ENCODE data around the gene LRP2BP.
A peak's percentile ranks its signal among the peaks of the same experiment; 100 is the strongest.

The LRP2BP gene

DNA sequence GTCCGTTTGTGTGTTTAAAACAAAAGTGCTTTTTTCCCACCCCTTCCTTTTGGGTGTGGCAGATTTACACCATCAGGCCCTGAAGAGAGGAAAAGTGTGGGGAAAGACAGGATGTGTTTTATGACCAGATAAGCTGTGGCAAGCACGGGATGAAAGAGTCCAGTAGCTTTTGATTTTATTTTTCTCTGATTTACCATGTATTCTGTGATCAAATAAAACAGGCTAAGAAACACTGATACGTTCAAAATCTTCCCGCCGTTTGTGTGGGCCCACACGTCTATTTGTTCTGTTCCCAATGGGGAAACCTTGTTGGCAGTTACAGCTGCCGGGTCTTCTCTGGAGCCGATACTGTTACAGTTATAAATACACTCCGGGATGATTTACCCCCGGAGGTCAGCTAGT lies 10.8 kb downstream of the LRP2BP start:
- Histone ChIP-seq H4K12ac (ENCODE audit: low read depth, low read length) (no peak overlapping the region), H3K36me3 (ENCODE audit: control insufficient read depth in 1 of 2, insufficient read depth in 2 of 2, low read length in 2 of 2) (no peaks in the 10 kb centered on the region), H3K79me2 (ENCODE audit: control insufficient read depth, insufficient read depth, low read length, poor library complexity) (no peaks in the 10 kb centered on the region), H3K9ac (ENCODE audit: low read length) (no peak overlapping the region), H4K91ac (ENCODE audit: low read depth, low read length) (no peak overlapping the region), H3K27me3 (ENCODE audit: insufficient read depth, low read length) (no peaks in the 10 kb centered on the region), H3K14ac (ENCODE audit: low read length) (no peak overlapping the region), H3K4me2 (ENCODE audit: low read length) (no peak overlapping the region), H2BK5ac (ENCODE audit: low read depth, low read length, poor library complexity) (no peak overlapping the region), H2AK5ac (ENCODE audit: low read length) (no peak overlapping the region), H3K18ac (ENCODE audit: low read length) (no peak overlapping the region), H3K23ac (ENCODE audit: low read length) (no peak overlapping the region), H3K4ac (ENCODE audit: low read depth, low read length) (no peak overlapping the region), H3K4me3 (ENCODE audit: low read depth, low read length) (no peak overlapping the region), H4K8ac (ENCODE audit: low read depth, low read length) (no peak overlapping the region), H3K9me3 (ENCODE audit: insufficient read depth, low read depth, low read length) (no peaks in the 10 kb centered on the region), H2BK120ac (ENCODE audit: insufficient read depth, low read length, poor library complexity) (no peak overlapping the region), H2BK12ac (ENCODE audit: low read length) (no peak overlapping the region), H3K79me1 (ENCODE audit: low read length) (no peaks in the 10 kb centered on the region), H2AFZ (ENCODE audit: insufficient read depth, low read length, poor library complexity) (no peak overlapping the region), H3K4me1 (ENCODE audit: control insufficient read depth in 1 of 2, insufficient read depth in 2 of 2, low read length in 2 of 2) (peaks cover 0 to 2% of the 10 kb centered on the region in 2 experiments), H3K27ac (ENCODE audit: low read depth, low read length) (no peak overlapping the region)
- no peak for DNase-seq
- WGBS (ENCODE audit: extremely low coverage, insufficient coverage, insufficient read length): no CpG with 5 or more reads among the region's 10 CpGs

DNA sequence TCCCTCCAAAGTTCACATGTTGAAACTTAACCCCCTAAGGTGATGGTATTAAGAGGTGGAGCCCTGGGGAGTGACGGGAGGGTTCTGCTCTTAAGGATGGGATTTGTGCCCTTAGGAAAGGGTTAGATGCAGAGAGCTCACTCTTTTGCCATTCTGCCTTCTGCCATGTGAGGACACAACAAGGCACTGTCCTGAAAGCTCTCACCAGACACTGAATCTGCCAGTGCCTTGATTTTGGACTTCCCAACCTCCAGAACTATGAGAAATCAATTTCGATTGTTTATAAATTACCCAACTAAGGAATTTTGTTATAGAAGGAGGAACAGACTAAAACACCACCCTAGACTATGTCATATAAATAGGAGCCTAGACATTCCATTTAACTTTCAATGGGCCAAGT lies 11.7 kb downstream of the LRP2BP start:
- Histone ChIP-seq H3K36me3 (ENCODE audit: control insufficient read depth in 1 of 2, insufficient read depth in 2 of 2, low read length in 2 of 2) (no peaks in the 10 kb centered on the region), H3K4me1 (ENCODE audit: control insufficient read depth in 1 of 2, insufficient read depth in 2 of 2, low read length in 2 of 2) (peaks cover 0 to 2% of the 10 kb centered on the region in 2 experiments), H3K18ac (ENCODE audit: low read length) (no peak overlapping the region), H3K4me3 (ENCODE audit: low read depth, low read length) (no peak overlapping the region), H3K79me1 (ENCODE audit: low read length) (no peaks in the 10 kb centered on the region), H2BK120ac (ENCODE audit: insufficient read depth, low read length, poor library complexity) (no peak overlapping the region), H3K27me3 (ENCODE audit: insufficient read depth, low read length) (no peaks in the 10 kb centered on the region), H3K9me3 (ENCODE audit: insufficient read depth, low read depth, low read length) (no peaks in the 10 kb centered on the region), H4K12ac (ENCODE audit: low read depth, low read length) (no peak overlapping the region), H3K4me2 (ENCODE audit: low read length) (no peak overlapping the region), H4K8ac (ENCODE audit: low read depth, low read length) (no peak overlapping the region), H2BK12ac (ENCODE audit: low read length) (no peak overlapping the region), H3K27ac (ENCODE audit: low read depth, low read length) (no peak overlapping the region), H3K9ac (ENCODE audit: low read length) (no peak overlapping the region), H2AK5ac (ENCODE audit: low read length) (no peak overlapping the region), H2AFZ (ENCODE audit: insufficient read depth, low read length, poor library complexity) (no peak overlapping the region), H3K23ac (ENCODE audit: low read length) (no peak overlapping the region), H2BK5ac (ENCODE audit: low read depth, low read length, poor library complexity) (no peak overlapping the region), H3K14ac (ENCODE audit: low read length) (no peak overlapping the region), H3K4ac (ENCODE audit: low read depth, low read length) (no peak overlapping the region), H3K79me2 (ENCODE audit: control insufficient read depth, insufficient read depth, low read length, poor library complexity) (no peaks in the 10 kb centered on the region), H4K91ac (ENCODE audit: low read depth, low read length) (no peak overlapping the region)
- DNase-seq: no peak
- no CpG with 5 or more reads among the region's 2 CpGs for WGBS (ENCODE audit: extremely low coverage, insufficient coverage, insufficient read length)

DNA sequence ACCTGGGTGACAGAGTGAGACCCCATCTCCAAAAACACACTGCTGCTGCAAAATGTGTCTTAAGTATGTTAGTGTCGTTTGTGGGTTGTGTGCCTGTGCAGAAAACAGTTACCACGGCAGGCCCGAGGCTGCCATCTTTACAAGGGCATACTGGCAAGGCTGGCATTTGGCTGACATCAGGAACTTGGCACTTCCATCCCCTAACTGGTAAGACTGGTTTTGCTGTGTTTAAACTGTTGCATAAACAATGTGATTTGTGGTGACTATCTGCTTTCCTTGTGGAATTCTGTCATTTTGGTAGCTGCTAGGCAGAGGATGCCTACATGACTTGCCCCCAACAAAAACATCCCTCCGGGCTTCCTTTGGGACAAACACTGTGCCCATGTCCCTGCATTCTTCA lies 12.3 kb downstream of the LRP2BP start:
- Histone ChIP-seq H3K4me1 (ENCODE audit: control insufficient read depth in 1 of 2, insufficient read depth in 2 of 2, low read length in 2 of 2) (peaks cover 0 to 2% of the 10 kb centered on the region in 2 experiments), H2AFZ (ENCODE audit: insufficient read depth, low read length, poor library complexity) (no peak overlapping the region), H3K14ac (ENCODE audit: low read length) (no peak overlapping the region), H3K79me2 (ENCODE audit: control insufficient read depth, insufficient read depth, low read length, poor library complexity) (no peaks in the 10 kb centered on the region), H4K8ac (ENCODE audit: low read depth, low read length) (no peak overlapping the region), H2AK5ac (ENCODE audit: low read length) (no peak overlapping the region), H2BK12ac (ENCODE audit: low read length) (no peak overlapping the region), H3K4ac (ENCODE audit: low read depth, low read length) (no peak overlapping the region), H3K9ac (ENCODE audit: low read length) (no peak overlapping the region), H4K12ac (ENCODE audit: low read depth, low read length) (no peak overlapping the region), H3K18ac (ENCODE audit: low read length) (no peak overlapping the region), H2BK5ac (ENCODE audit: low read depth, low read length, poor library complexity) (no peak overlapping the region), H3K79me1 (ENCODE audit: low read length) (no peaks in the 10 kb centered on the region), H3K27me3 (ENCODE audit: insufficient read depth, low read length) (no peaks in the 10 kb centered on the region), H3K27ac (ENCODE audit: low read depth, low read length) (no peak overlapping the region), H3K36me3 (ENCODE audit: control insufficient read depth in 1 of 2, insufficient read depth in 2 of 2, low read length in 2 of 2) (no peaks in the 10 kb centered on the region), H3K4me3 (ENCODE audit: low read depth, low read length) (no peak overlapping the region), H3K23ac (ENCODE audit: low read length) (no peak overlapping the region), H3K9me3 (ENCODE audit: insufficient read depth, low read depth, low read length) (no peaks in the 10 kb centered on the region), H2BK120ac (ENCODE audit: insufficient read depth, low read length, poor library complexity) (no peak overlapping the region), H3K4me2 (ENCODE audit: low read length) (no peak overlapping the region), H4K91ac (ENCODE audit: low read depth, low read length) (no peak overlapping the region)
- WGBS (ENCODE audit: extremely low coverage, insufficient coverage, insufficient read length): no CpG with 5 or more reads among the region's 4 CpGs
- DNase-seq: peak; percentile 21 to 66

DNA sequence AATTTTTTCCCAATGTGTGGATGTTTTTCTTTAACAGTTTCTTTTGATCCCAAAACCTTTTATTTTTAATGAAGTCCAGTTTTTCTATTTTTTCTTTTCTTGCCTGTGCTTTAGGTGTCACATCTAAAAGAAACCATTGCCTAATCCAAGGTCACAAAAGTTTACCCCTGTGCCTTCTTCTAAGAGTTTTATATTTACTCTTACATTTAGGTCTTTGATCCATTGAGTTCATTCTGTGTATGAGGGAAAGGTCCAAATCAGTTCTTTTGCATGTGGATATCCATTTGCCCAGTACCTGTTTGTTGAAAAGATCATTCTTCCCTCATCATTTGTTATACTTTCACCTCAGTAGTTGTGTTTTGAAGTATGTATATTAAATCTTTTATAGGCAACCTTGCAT lies 13.0 kb downstream of the LRP2BP start:
- peaks cover 0 to 2% of the 10 kb centered on the region in 2 experiments for H3K4me1 ChIP-seq (ENCODE audit: control insufficient read depth in 1 of 2, insufficient read depth in 2 of 2, low read length in 2 of 2)
- H2AFZ ChIP-seq (ENCODE audit: insufficient read depth, low read length, poor library complexity): no peak overlapping the region
- no peak overlapping the region for H2BK12ac ChIP-seq (ENCODE audit: low read length)
- H4K91ac ChIP-seq (ENCODE audit: low read depth, low read length): no peak overlapping the region
- no peak overlapping the region for H2BK120ac ChIP-seq (ENCODE audit: insufficient read depth, low read length, poor library complexity)
- no peak overlapping the region for H3K27ac ChIP-seq (ENCODE audit: low read depth, low read length)
- no peaks in the 10 kb centered on the region for H3K79me2 ChIP-seq (ENCODE audit: control insufficient read depth, insufficient read depth, low read length, poor library complexity)
- H4K12ac ChIP-seq (ENCODE audit: low read depth, low read length): no peak overlapping the region
- no peak overlapping the region for H2AK5ac ChIP-seq (ENCODE audit: low read length)
- no peak overlapping the region for H2BK5ac ChIP-seq (ENCODE audit: low read depth, low read length, poor library complexity)
- no peak overlapping the region for H3K4me2 ChIP-seq (ENCODE audit: low read length)
- DNase-seq: no peak
- H3K36me3 ChIP-seq (ENCODE audit: control insufficient read depth in 1 of 2, insufficient read depth in 2 of 2, low read length in 2 of 2): peaks cover 0 to 3% of the 10 kb centered on the region in 2 experiments
- H3K23ac ChIP-seq (ENCODE audit: low read length): no peak overlapping the region
- no peak overlapping the region for H3K4me3 ChIP-seq (ENCODE audit: low read depth, low read length)
- H3K4ac ChIP-seq (ENCODE audit: low read depth, low read length): no peak overlapping the region
- no peak overlapping the region for H4K8ac ChIP-seq (ENCODE audit: low read depth, low read length)
- H3K18ac ChIP-seq (ENCODE audit: low read length): no peak overlapping the region
- H3K79me1 ChIP-seq (ENCODE audit: low read length): no peaks in the 10 kb centered on the region
- no peak overlapping the region for H3K9ac ChIP-seq (ENCODE audit: low read length)
- H3K9me3 ChIP-seq (ENCODE audit: insufficient read depth, low read depth, low read length): peaks cover 2% of the 10 kb centered on the region
- no peaks in the 10 kb centered on the region for H3K27me3 ChIP-seq (ENCODE audit: insufficient read depth, low read length)
- no peak overlapping the region for H3K14ac ChIP-seq (ENCODE audit: low read length)

Data from trophoblast cell (in vitro differentiated cells and primary cell).